A549 (cell line): ENCODE data around the gene CD22. TPM values are rescaled to one million over a fixed set of nuclear protein-coding genes. Genes with fewer than 3 reads are reported as not detected.

Source experiments
- ATAC-seq, 2 experiments: fragments of 200-7000 bp in 1 of 2; fragments of >200 bp in 1 of 2; cut with Nextera tagmentation in 1 of 2; cut with Tn5 transposase in 1 of 2; 3 replicates each; pipeline versions ENCODE4 v1.8.0 to v1.9.1; 2018 to 2020; ENCODE audit warnings: mild to moderate bottlenecking in 1 of 2, moderate library complexity in 1 of 2
- CTCF ChIA-PET: fragments of 300-600 bp; sonication (Branson Sonifier 250); formaldehyde crosslinking; extraction: SDS; loops from one replicate; lab custom pipeline; 2021; ENCODE audit warnings: antibody characterized with exemption, inconsistent platforms; lab: Yijun Ruan, JAX
- POLR2A ChIA-PET: fragments of 350-600 bp; formaldehyde crosslinking; extraction: SDS; loops from one replicate; lab custom pipeline; 2021; ENCODE audit warnings: antibody characterized with exemption, inconsistent platforms; lab: Yijun Ruan, JAX
- DNase-seq, 2 experiments: peaks; one replicate each; pipeline versions ENCODE4 v3.0.0 to v3.0.0-alpha.2; 2011 to 2016; ENCODE audit warnings: low read depth in 1 of 2, low spot score in 1 of 2
- FAIRE-seq: peaks from 2 replicates; lab custom pipeline; 2011; peaks lifted over from hg19 to GRCh38; lab: Jason Lieb, UNC
- H3K27ac ChIP-seq, 2 experiments: fragments of >200 bp; sonication (Bioruptor Twin); formaldehyde crosslinking; 3 replicates each; pipeline ENCODE4 v1.5.1; 2016 to 2017
- H3K4me1 ChIP-seq: fragments of >200 bp; sonication (Bioruptor Twin); formaldehyde crosslinking; 3 replicates; pipeline ENCODE4 v1.6.1; 2016
- H3K4me2 ChIP-seq: fragments of >200 bp; sonication (Bioruptor Twin); formaldehyde crosslinking; 3 replicates; pipeline ENCODE4 v1.6.1; 2016
- H3K4me3 ChIP-seq: fragments of >200 bp; sonication (Bioruptor Twin); formaldehyde crosslinking; 3 replicates; pipeline ENCODE4 v1.5.1; 2016
- H3K9me3 ChIP-seq: fragments of >200 bp; sonication (Bioruptor Twin); formaldehyde crosslinking; 3 replicates; pipeline ENCODE4 v1.6.1; 2016
- BHLHE40 ChIP-seq: IDR thresholded peaks from 2 replicates; pipeline ENCODE4 v1.6.1; 2012; ENCODE audit warnings: low read depth, low read length, inconsistent platforms
- CBX2 ChIP-seq: fragments of 200-600 bp; sonication (generic); IDR thresholded peaks from 2 replicates; pipeline ENCODE4 v1.6.1; 2016; ENCODE audit warnings: low read depth, mild to moderate bottlenecking, borderline replicate concordance
- CHD2 ChIP-seq: fragments of 150-350 bp; IDR thresholded peaks from 2 replicates; pipeline ENCODE4 v1.6.1; 2014; ENCODE audit warnings: low read length; ENCODE audit not compliant: partially characterized antibody
- CHD4 ChIP-seq: fragments of 200-600 bp; sonication (generic); IDR thresholded peaks from 2 replicates; pipeline ENCODE4 v1.6.1; 2016; ENCODE audit warnings: antibody characterized with exemption, mild to moderate bottlenecking, borderline replicate concordance
- CTCF ChIP-seq: fragments of >200 bp; sonication (Bioruptor Twin); formaldehyde crosslinking; IDR thresholded peaks from 3 replicates; pipeline ENCODE4 v1.5.1; 2016
- EHMT2 ChIP-seq: fragments of 200-600 bp; sonication (generic); IDR thresholded peaks from 2 replicates; pipeline ENCODE4 v1.6.1; 2016; ENCODE audit warnings: antibody characterized with exemption, low read depth, mild to moderate bottlenecking, moderate library complexity
- FOXS1 ChIP-seq: fragments of 250-450 bp; sonication (Bioruptor Pico); IDR thresholded peaks from 2 replicates; pipeline ENCODE4 v1.5.0; 2020; ENCODE audit warnings: mild to moderate bottlenecking, moderate library complexity
- HEYL ChIP-seq: fragments of 250-450 bp; sonication (Bioruptor Pico); IDR thresholded peaks from 2 replicates; pipeline ENCODE4 v1.8.0; 2021; ENCODE audit warnings: mild to moderate bottlenecking, moderate library complexity
- HOXA7 ChIP-seq: fragments of 250-450 bp; sonication (Bioruptor Pico); IDR thresholded peaks from 2 replicates; pipeline ENCODE4 v1.5.0; 2020; ENCODE audit warnings: mild to moderate bottlenecking, moderate library complexity
- JUN ChIP-seq, 2 experiments: fragments of >200 bp; sonication (Bioruptor Twin); formaldehyde crosslinking; IDR thresholded peaks; 2 replicates in 1 of 2; 3 replicates in 1 of 2; pipeline ENCODE4 v1.6.1; 2016 to 2017
- MAFK ChIP-seq: fragments of 450-650 bp; IDR thresholded peaks from 2 replicates; pipeline ENCODE4 v1.6.1; 2014; ENCODE audit not compliant: partially characterized antibody
- MAZ ChIP-seq: fragments of 150-350 bp; IDR thresholded peaks from 2 replicates; pipeline ENCODE4 v1.6.1; 2014; ENCODE audit warnings: antibody characterized with exemption, low read depth, low read length, borderline replicate concordance
- NFE2L2 ChIP-seq: fragments of 150-350 bp; conservative IDR thresholded peaks from 2 replicates; pipeline ENCODE4 v1.6.1; 2014; ENCODE audit warnings: low read length
- RAD21 ChIP-seq, 2 experiments: fragments of >200 bp in 1 of 2; sonication (Bioruptor Twin) in 1 of 2; formaldehyde crosslinking in 1 of 2; IDR thresholded peaks in 1 of 2; conservative IDR thresholded peaks in 1 of 2; 2 replicates in 1 of 2; 3 replicates in 1 of 2; pipeline ENCODE4 v1.6.1; 2012 to 2018; ENCODE audit warnings: inconsistent platforms in 1 of 2
- RARB ChIP-seq: fragments of 250-450 bp; sonication (Bioruptor Pico); IDR thresholded peaks from 2 replicates; pipeline ENCODE4 v1.8.0; 2021; ENCODE audit warnings: mild to moderate bottlenecking, moderate library complexity
- REST ChIP-seq: fragments of 200-600 bp; sonication (generic); IDR thresholded peaks from 2 replicates; pipeline ENCODE4 v1.6.1; 2016; ENCODE audit warnings: antibody characterized with exemption, mild to moderate bottlenecking, moderate library complexity
- TFCP2L1 ChIP-seq: fragments of 250-450 bp; sonication (Bioruptor Pico); IDR thresholded peaks from 2 replicates; pipeline ENCODE4 v1.5.0; 2021; ENCODE audit warnings: mild to moderate bottlenecking
- ZSCAN20 ChIP-seq: fragments of 250-450 bp; sonication (Bioruptor Pico); IDR thresholded peaks from 2 replicates; pipeline ENCODE4 v1.8.0; 2022; ENCODE audit warnings: mild to moderate bottlenecking, moderate library complexity
- WGBS: methylation state at CpG from one replicate; pipeline ENCODE4 v1.1.6; 2017; ENCODE audit errors: missing lambda C conversion rate; 5-methylcytosine and 5-hydroxymethylcytosine counted together
- polyA plus RNA-seq, 4 experiments: library from polyadenylated mRNA; depleted of rRNA in 3 of 4; stranded (reverse); fragments of >200 nt; fragmentation: RNase III in 1 of 4; extraction: RNeasy Plus Mini Kit Qiagen cat#74134 plus additional on column Dnase treatment in 1 of 4; gene quantifications; 2 replicates in 3 of 4; 3 replicates in 1 of 4; pipeline ENCODE4 v1.2.3, GENCODE V29; 2011 to 2017

CD22 gene
- polyA plus RNA-seq, 2 of the 4 experiments (the other 2 are of a cell fraction): 0.05 to 0.14 TPM

- no peak for TF ChIP-seq CTCF
- TF ChIP-seq, all 56 proteins: peak for 0
Measured at GRCh38 chr19:35344511-35345031, 15.6 kb downstream of the CD22 start (continued).

- WGBS: 13% methylated on average over 11 of the region's 11 CpGs
- Histone ChIP-seq H3K4me2 (no peak overlapping the region), H3K4me1 (no peaks in the 10 kb centered on the region), H3K27ac (no peak overlapping the region), H3K9me3 (no peaks in the 10 kb centered on the region), H3K4me3 (no peak overlapping the region)
- DNase-seq (no peak), FAIRE-seq (no peak), ATAC-seq (no peak)
- ChIA-PET CTCF (interaction anchor here (0.6 to 15.0 kb wide), 9 partner anchors 7 to 150 kb away, joined by 3 to 368 read pairs (median 5); no protein-coding TSS in a partner anchor), POLR2A (no interaction called here)
- TF ChIP-seq CBX2 (no peak), FOXS1 (CRISPR knock-in tag) (no peak), CHD4 (no peak), ZSCAN20 (no peak)
Measured at GRCh38 chr19:35345671-35346111, 16.7 kb downstream of the CD22 start.

GRCh38 chr19:35346193-35347052 is 17.4 kb downstream of the CD22 start:
- no peak for TF ChIP-seq JUN (IDR thresholded peaks at IDR 0.05)
- TF ChIP-seq REST: no peak
- TF ChIP-seq TFCP2L1 (CRISPR knock-in tag): no peak
- no peak for TF ChIP-seq CBX2
- no peak for TF ChIP-seq MAZ
- TF ChIP-seq, all 56 proteins: peak for 0
- DNase-seq (no peak), FAIRE-seq (no peak), ATAC-seq (no peak)
- CTCF ChIA-PET: interaction anchor here (1.2 to 15.0 kb wide), 7 partner anchors 11 to 164 kb away, joined by 3 to 368 read pairs (median 5); no protein-coding TSS in a partner anchor
- 37% methylated on average over 28 of the region's 28 CpGs for WGBS
- no peak overlapping the region for H3K4me2 ChIP-seq
- POLR2A ChIA-PET: no interaction called here
- no peak overlapping the region for H3K27ac ChIP-seq
- H3K4me1 ChIP-seq: no peaks in the 10 kb centered on the region
- no peaks in the 10 kb centered on the region for H3K9me3 ChIP-seq
- no peak overlapping the region for H3K4me3 ChIP-seq

GRCh38 chr19:35347171-35347929 is 18.4 kb downstream of the CD22 start, which contains the start of gene FFAR1:
TSS of gene FFAR1 (plus strand) at chr19:35347902. CDS start at chr19:35351552, 3,650 bp downstream.
- POLR2A ChIA-PET: no interaction called here
- FAIRE-seq: no peak
- 44% methylated on average over 18 of the region's 18 CpGs for WGBS

More at GRCh38 chr19:35347171-35347929, 18.4 kb downstream of the CD22 start, which contains the start of gene FFAR1:
- no peaks in the 10 kb centered on the region for H3K9me3 ChIP-seq
- ATAC-seq (no peak), DNase-seq (no peak)
- CTCF ChIA-PET: interaction anchor here (1.1 to 15.0 kb wide), 7 partner anchors 12 to 163 kb away, joined by 3 to 368 read pairs (median 5); partner anchors contain the start of gene KRTDAP
- no peak within 1 kb of the TSS for H3K4me2 ChIP-seq
- no peak within 1 kb of the TSS for H3K4me3 ChIP-seq
- TF ChIP-seq CHD2 (no peak), HEYL (no peak), MAFK (no peak), HOXA7 (no peak), FOXS1 (CRISPR knock-in tag) (no peak), NFE2L2 (no peak), BHLHE40 (no peak), RAD21 (conservative IDR thresholded peaks at IDR 0.05 in 1 of 2, IDR thresholded peaks at IDR 0.05 in 1 of 2) (no peak), EHMT2 (no peak), RARB (CRISPR knock-in tag) (no peak), MAZ (no peak)
- H3K27ac ChIP-seq: no peak within 1 kb of the TSS
- H3K4me1 ChIP-seq: no peaks in the 10 kb centered on the region
